ENCODE measurements around the gene TMEM175.

The TMEM175 gene

GRCh38 chr4:965766-966134, 33.5 kb downstream of the TMEM175 start:
- intact Hi-C loops (cut with DNase I; ENCODE audit: low total_unique reads): no loop called here
- H3K27me3 ChIP-seq: peaks cover 0 to 7% of the 10 kb centered on the region in 2 donors
- peaks cover 4 to 68% (median 51%) of the 10 kb centered on the region in 3 donors for H3K36me3 ChIP-seq
- H3K4me1 ChIP-seq: peaks cover 0 to 14% (median 8%) of the 10 kb centered on the region in 4 donors
- DNase-seq: no peak
- TF ChIP-seq CTCF (IDR thresholded peaks at IDR 0.05): no peak
- H3K4me3 ChIP-seq: no peak overlapping the region
- no peak overlapping the region for H3K27ac ChIP-seq
- no peaks in the 10 kb centered on the region for H3K9me3 ChIP-seq

- intact Hi-C loops (cut with DNase I; ENCODE audit: low total_unique reads): no loop called here
- Histone ChIP-seq H3K4me3 (no peak overlapping the region), H3K9me3 (no peaks in the 10 kb centered on the region), H3K27me3 (peaks cover 0 to 7% of the 10 kb centered on the region in 2 donors), H3K27ac (no peak overlapping the region), H3K4me1 (peaks cover 0 to 22% (median 13%) of the 10 kb centered on the region in 4 donors), H3K36me3 (peaks cover 4 to 60% (median 47%) of the 10 kb centered on the region in 3 donors)
- no peak for DNase-seq
- no peak for TF ChIP-seq CTCF (IDR thresholded peaks at IDR 0.05)
Observed at GRCh38 chr4:966266-967112, 34.2 kb downstream of the TMEM175 start.

- H3K4me3 ChIP-seq: no peak overlapping the region
- no peak for TF ChIP-seq CTCF (IDR thresholded peaks at IDR 0.05)
- H3K27me3 ChIP-seq: peaks cover 0 to 7% of the 10 kb centered on the region in 2 donors
- no peak overlapping the region for H3K27ac ChIP-seq
- H3K9me3 ChIP-seq: no peaks in the 10 kb centered on the region
- H3K36me3 ChIP-seq: peaks cover 2 to 51% (median 38%) of the 10 kb centered on the region in 3 donors
- intact Hi-C loops (cut with DNase I; ENCODE audit: low total_unique reads): no loop called here
- no peak for DNase-seq
- H3K4me1 ChIP-seq: peaks cover 0 to 31% (median 22%) of the 10 kb centered on the region in 4 donors
Observed at GRCh38 chr4:967113-968104, 35.1 kb downstream of the TMEM175 start.

GRCh38 chr4:968221-968620, 36.0 kb downstream of the TMEM175 start:
- Histone ChIP-seq H3K4me1 (peaks cover 0 to 36% (median 27%) of the 10 kb centered on the region in 4 donors), H3K9me3 (no peaks in the 10 kb centered on the region), H3K27ac (no peak overlapping the region), H3K4me3 (no peak overlapping the region), H3K36me3 (peaks cover 0 to 43% (median 30%) of the 10 kb centered on the region in 3 donors), H3K27me3 (peaks cover 0 to 7% of the 10 kb centered on the region in 2 donors)
- DNase-seq: no peak
- no peak for TF ChIP-seq CTCF (IDR thresholded peaks at IDR 0.05)
- intact Hi-C loops (cut with DNase I; ENCODE audit: low total_unique reads): no loop called here

GRCh38 chr4:968621-969394, 36.5 kb downstream of the TMEM175 start:
- no peak for TF ChIP-seq CTCF (IDR thresholded peaks at IDR 0.05)
- no peak for DNase-seq
- Histone ChIP-seq H3K4me1 (peaks cover 0 to 39% (median 29%) of the 10 kb centered on the region in 4 donors), H3K36me3 (peaks cover 0 to 39% (median 27%) of the 10 kb centered on the region in 3 donors), H3K9me3 (no peaks in the 10 kb centered on the region), H3K27ac (no peak overlapping the region), H3K27me3 (peaks cover 0 to 7% of the 10 kb centered on the region in 2 donors), H3K4me3 (no peak overlapping the region)
- intact Hi-C loops (cut with DNase I; ENCODE audit: low total_unique reads): no loop called here

Measured in tibial artery (tissue), 4 donors.